Upper lobe of left lung (tissue), 6 donors: ENCODE results near the gene MDC1. TPM values are rescaled to one million over a fixed set of nuclear protein-coding genes. Genes with fewer than 3 reads are reported as not detected.
"Not testable (repeated sequence)": the region's sequence is repeated elsewhere in the genome, so short reads cannot be mapped to it uniquely, and the experiment has no call there.

Source experiments
- ATAC-seq, 2 donors: fragments of 200-7000 bp; cut with Tn5 transposase; one replicate each; pipeline ENCODE4 v1.9.1; 2022; ENCODE audit warnings: mild to moderate bottlenecking in 2 of 2, moderate library complexity in 2 of 2; ENCODE audit not compliant: low FRiP score in 2 of 2
- DNase-seq, 2 donors: peaks; one replicate each; pipeline ENCODE4 v3.0.0-alpha.2; 2019 to 2020
- H3K27ac ChIP-seq, 4 donors: fragments of 200-600 bp; sonication (generic); one replicate each; pipeline ENCODE4 v1.5.1; 2016 to 2019
- H3K27me3 ChIP-seq, 4 donors: fragments of 200-600 bp; sonication (generic); one replicate each; pipeline ENCODE4 v1.5.1; 2017 to 2019
- H3K36me3 ChIP-seq, 4 donors: fragments of 200-600 bp; sonication (generic); one replicate each; pipeline ENCODE4 v1.5.1; 2016 to 2019
- H3K4me1 ChIP-seq, 4 donors: fragments of 200-600 bp; sonication (generic); one replicate each; pipeline ENCODE4 v1.5.1; 2018 to 2019
- H3K4me3 ChIP-seq, 4 donors: fragments of 200-600 bp; sonication (generic); one replicate each; pipeline ENCODE4 v1.5.1; 2017 to 2019; ENCODE audit warnings: mild to moderate bottlenecking in 2 of 4, moderate library complexity in 1 of 4
- H3K9me3 ChIP-seq, 4 donors: fragments of 200-600 bp; sonication (generic); one replicate each; pipeline ENCODE4 v1.5.1; 2018 to 2019
- CTCF ChIP-seq, 6 experiments: fragments of 450-650 bp in 4 of 6; fragments of 200-600 bp in 2 of 6; sonication (generic) in 2 of 6; IDR thresholded peaks; one replicate each; pipeline ENCODE4 v1.5.1; 2016 to 2019; ENCODE audit warnings: antibody characterized with exemption in 6 of 6
- EP300 ChIP-seq, 4 donors: sonication (generic); formaldehyde crosslinking; IDR thresholded peaks; one replicate each; pipeline ENCODE4 v1.5.1; 2017; ENCODE audit warnings: antibody characterized with exemption in 4 of 4, control low read depth in 2 of 4
- POLR2A ChIP-seq, 4 donors: fragments of 450-650 bp; IDR thresholded peaks; one replicate each; pipeline ENCODE4 v1.5.1; 2016 to 2017; ENCODE audit warnings: antibody characterized with exemption in 4 of 4, mild to moderate bottlenecking in 2 of 4
- POLR2AphosphoS5 ChIP-seq, 2 donors: sonication (generic); formaldehyde crosslinking; IDR thresholded peaks; one replicate each; pipeline ENCODE4 v1.5.1; 2017; ENCODE audit warnings: antibody characterized with exemption in 2 of 2
- WGBS, 2 donors: methylation state at CpG; one replicate each; pipeline ENCODE4 v1.1.5; 2017 to 2018; 5-methylcytosine and 5-hydroxymethylcytosine counted together
- total RNA-seq, 6 donors: library from RNA; depleted of rRNA in 4 of 6; stranded (reverse); fragments of >200 nt in 4 of 6; gene quantifications; one replicate each; pipeline versions ENCODE4 v1.1.0 to v1.2.1, GENCODE V29; 2016 to 2021
- donor health status: DM: no; HTN: no; CAD: no; lungs with moderate emphysema.
- donor health status: DM: no; HTN: yes; CAD: no; lungs with severe emphysema.

Gene MDC1
- total RNA-seq, 6 donors from 2014 or later = 13.5 to 33.5 (median 24.2) TPM

GRCh38 chr6:30676660-30677285 lies 40.3 kb downstream of the MDC1 start:
- Histone ChIP-seq H3K9me3 (no peaks in the 10 kb centered on the region), H3K27ac (no peak overlapping the region), H3K36me3 (peaks cover 4 to 55% (median 29%) of the 10 kb centered on the region in 4 donors), H3K4me3 (no peak overlapping the region), H3K4me1 (peaks cover 39 to 47% (median 41%) of the 10 kb centered on the region in 4 donors), H3K27me3 (no peaks in the 10 kb centered on the region)
- 90 to 92% methylated on average over 7 to 10 of the region's 10 CpGs for WGBS, 2 donors
- TF ChIP-seq POLR2A (IDR thresholded peaks at IDR 0.05) = no peak
- TF ChIP-seq EP300 (IDR thresholded peaks at IDR 0.05) = no peak
- TF ChIP-seq CTCF (IDR thresholded peaks at IDR 0.05) = no peak
- no peak for TF ChIP-seq POLR2AphosphoS5 (IDR thresholded peaks at IDR 0.05)
- DNase-seq (no peak), ATAC-seq (no peak)

- TF ChIP-seq POLR2A (IDR thresholded peaks at IDR 0.05) (peak in 2 of 4 donors; percentile 38 to 69), POLR2AphosphoS5 (IDR thresholded peaks at IDR 0.05) (peak; percentile 82 to 90), EP300 (IDR thresholded peaks at IDR 0.05) (no peak), CTCF (IDR thresholded peaks at IDR 0.05) (peak; percentile 79 to 90 (median 84))
Observed at GRCh38 chr6:30672445-30673253, 44.4 kb downstream of the MDC1 start, which contains the start of gene DHX16. TSS of gene DHX16 (minus strand) at chr6:30673006. CDS start at chr6:30672841, 165 bp downstream.

GRCh38 chr6:30670760-30671527 lies 46.1 kb downstream of the MDC1 start:
- no peak for TF ChIP-seq EP300 (IDR thresholded peaks at IDR 0.05)
- no peak for TF ChIP-seq POLR2AphosphoS5 (IDR thresholded peaks at IDR 0.05)
- TF ChIP-seq CTCF (IDR thresholded peaks at IDR 0.05) = no peak
- TF ChIP-seq POLR2A (IDR thresholded peaks at IDR 0.05) = no peak
- Histone ChIP-seq H3K27ac (no peak overlapping the region), H3K27me3 (no peaks in the 10 kb centered on the region), H3K4me1 (peaks cover 18 to 25% (median 18%) of the 10 kb centered on the region in 4 donors), H3K4me3 (peak overlapping the region in 1 of 4 donors; percentile 95), H3K9me3 (no peaks in the 10 kb centered on the region), H3K36me3 (peaks cover 0 to 54% (median 33%) of the 10 kb centered on the region in 4 donors)
- ATAC-seq (no peak), DNase-seq (peak in 1 of 2 donors; percentile 62)
- 83 to 90% methylated on average over 26 to 27 of the region's 27 CpGs for WGBS, 2 donors

More at GRCh38 chr6:30672445-30673253, 44.4 kb downstream of the MDC1 start, which contains the start of gene DHX16:
- no peaks in the 10 kb centered on the region for H3K27me3 ChIP-seq
- 1% methylated on average over 23 to 47 of the region's 57 CpGs for WGBS, 2 donors
- DNase-seq = peak; percentile 92 to 94
- peak within 1 kb of the TSS; percentile 66 to 90 (median 82) for H3K27ac ChIP-seq
- peak within 1 kb of the TSS; percentile 82 to 98 (median 90) for H3K4me3 ChIP-seq
- no peaks in the 10 kb centered on the region for H3K9me3 ChIP-seq
- peak; percentile 95 to 97 for ATAC-seq
- peaks cover 18 to 25% (median 18%) of the 10 kb centered on the region in 4 donors for H3K4me1 ChIP-seq
- H3K36me3 ChIP-seq = peaks cover 4 to 54% (median 39%) of the 10 kb centered on the region in 4 donors

GRCh38 chr6:30666300-30666699 lies 50.8 kb downstream of the MDC1 start:
- H3K27ac ChIP-seq, H3K27me3 ChIP-seq, H3K9me3 ChIP-seq, ATAC-seq, DNase-seq, H3K4me3 ChIP-seq, H3K4me1 ChIP-seq: not testable (repeated sequence)
- peaks cover 25 to 98% (median 77%) of the 10 kb centered on the region in 4 donors for H3K36me3 ChIP-seq
- WGBS, 2 donors = 90 to 100% methylated on average over 2 of the region's 2 CpGs
